22Rv1 (cell line): Measurements from ENCODE around the gene USP38.

Source experiments
- H3K27ac ChIP-seq: fragments of 450-650 bp; 2 replicates; pipeline ENCODE4 v1.5.1; 2017
- CTCF ChIP-seq: fragments of 450-650 bp; IDR thresholded peaks from 2 replicates; pipeline ENCODE4 v1.5.1; 2017; ENCODE audit warnings: mild to moderate bottlenecking
- ZFX ChIP-seq: fragments of 450-650 bp; IDR thresholded peaks from 2 replicates; pipeline ENCODE4 v1.6.1; 2017; ENCODE audit warnings: antibody characterized with exemption, borderline replicate concordance

The USP38 gene

GRCh38 chr4:143203577-143203976 lies 18.9 kb downstream of the USP38 start:
- no peak overlapping the region for H3K27ac ChIP-seq
- no peak for TF ChIP-seq ZFX
- TF ChIP-seq CTCF, result no peak

DNA sequence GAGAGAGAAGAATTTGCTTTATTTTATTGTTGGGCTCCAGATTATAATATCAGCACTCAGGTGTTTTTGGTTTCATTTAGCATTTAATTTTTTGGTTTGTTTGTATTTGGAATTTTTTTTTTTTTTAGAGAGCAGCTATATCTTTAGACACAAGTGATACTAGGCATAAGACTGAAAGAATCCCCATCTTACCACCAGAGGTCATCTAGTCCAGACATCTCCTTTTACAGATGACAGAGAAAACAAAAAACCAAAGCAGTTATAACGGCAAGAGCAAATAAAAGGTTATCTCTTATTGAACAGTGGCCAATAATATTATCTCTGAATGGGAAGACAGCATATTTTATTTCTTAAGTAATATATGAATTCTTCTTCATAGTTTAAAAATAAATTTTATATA lies 22.8 kb downstream of the USP38 start:
- no peak for TF ChIP-seq CTCF
- no peak for TF ChIP-seq ZFX
- no peak overlapping the region for H3K27ac ChIP-seq

DNA sequence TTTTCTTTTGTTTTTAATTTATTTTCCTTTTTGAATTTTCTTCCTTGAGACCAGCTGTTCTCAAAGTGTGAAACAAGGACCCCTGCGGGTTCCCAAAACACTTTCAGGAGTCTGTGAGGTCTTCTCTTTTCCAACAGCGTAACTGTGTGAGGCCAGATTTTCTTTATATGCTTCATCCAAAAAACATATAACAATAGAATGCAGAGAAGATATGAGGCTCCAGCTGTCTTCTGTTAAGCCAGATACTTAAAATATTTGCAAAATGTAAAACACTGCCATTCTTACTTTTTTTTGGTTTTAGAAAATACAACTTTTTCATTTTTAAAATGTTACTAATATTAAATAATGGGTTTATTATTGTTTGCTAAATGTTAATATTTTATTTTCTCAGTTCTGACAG lies 27.8 kb downstream of the USP38 start:
- TF ChIP-seq ZFX (no peak), CTCF (no peak)
- no peak overlapping the region for H3K27ac ChIP-seq

GRCh38 chr4:143215873-143216272 lies 31.2 kb downstream of the USP38 start:
- no peak overlapping the region for H3K27ac ChIP-seq
- TF ChIP-seq CTCF (no peak), ZFX (no peak)

GRCh38 chr4:143224255-143224654 lies 39.5 kb downstream of the USP38 start:
- H3K27ac ChIP-seq, result no peak overlapping the region
- no peak for TF ChIP-seq CTCF

DNA sequence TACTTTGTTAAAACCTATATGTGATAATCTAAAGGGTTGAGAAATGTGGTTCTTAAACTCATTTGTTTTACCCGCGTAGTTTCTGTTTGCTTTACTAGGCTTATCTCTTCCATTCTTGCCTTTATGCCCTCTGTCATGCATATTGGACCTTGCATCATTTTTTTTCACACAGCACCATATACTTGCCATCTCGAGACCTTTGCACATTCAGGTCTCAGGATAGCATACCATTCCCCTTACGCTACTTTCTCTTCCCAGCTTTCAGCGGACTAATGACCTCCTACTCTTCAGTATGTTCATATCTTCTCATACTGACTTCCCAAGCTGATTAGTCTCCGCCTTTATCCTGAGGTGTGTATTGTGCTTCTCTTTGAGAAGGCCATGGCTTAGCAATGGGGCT lies 40.5 kb downstream of the USP38 start:
- TF ChIP-seq CTCF, result no peak
- TF ChIP-seq ZFX, result no peak
- no peak overlapping the region for H3K27ac ChIP-seq

GRCh38 chr4:143230683-143231082 lies 46.0 kb downstream of the USP38 start:
- TF ChIP-seq CTCF (no peak), ZFX (no peak)

More at GRCh38 chr4:143230683-143231082, 46.0 kb downstream of the USP38 start:
- H3K27ac ChIP-seq, result no peak overlapping the region
